HG02610 (cell line): ENCODE results near the gene CDC45.
A peak's percentile ranks its signal among the peaks of the same experiment; 100 is the strongest.

Source experiments
- ATAC-seq: cut with Tn5 transposase; IDR thresholded peaks from one replicate; pipeline ENCODE4 v1.9.1; 2021; ENCODE audit warnings: mild to moderate bottlenecking, moderate library complexity; ENCODE audit not compliant: unreplicated experiment

CDC45 gene

GRCh38 chr22:19447330-19448075 lies 32.2 kb upstream of the CDC45 start, which contains the start of gene C22orf39:
Gene C22orf39, minus strand, starts transcription at chr22:19447711. Its CDS starts 23 bp downstream, at chr22:19447688.
- peak; percentile 77 for ATAC-seq

GRCh38 chr22:19448076-19448607 lies 31.6 kb upstream of the CDC45 start:
- peak; percentile 36 for ATAC-seq

GRCh38 chr22:19448739-19449421 lies 30.8 kb upstream of the CDC45 start:
- ATAC-seq: peak; percentile 32

GRCh38 chr22:19449422-19449767 lies 30.3 kb upstream of the CDC45 start:
- no peak for ATAC-seq

- no peak for ATAC-seq
These were observed 29.2 kb upstream of the CDC45 start for GRCh38 chr22:19450363-19451175.

GRCh38 chr22:19451570-19451969 lies 28.1 kb upstream of the CDC45 start:
- no peak for ATAC-seq

- no peak for ATAC-seq
These were observed 26.0 kb upstream of the CDC45 start for GRCh38 chr22:19453718-19454117.

- no peak for ATAC-seq
These were observed 25.6 kb upstream of the CDC45 start for GRCh38 chr22:19454156-19454555.

- ATAC-seq: no peak
These were observed 24.7 kb upstream of the CDC45 start for GRCh38 chr22:19455033-19455432.

- ATAC-seq: no peak
These were observed 23.9 kb upstream of the CDC45 start for GRCh38 chr22:19455585-19456370.

GRCh38 chr22:19456541-19456940 lies 23.2 kb upstream of the CDC45 start:
- ATAC-seq: no peak

GRCh38 chr22:19457828-19458428 lies 21.8 kb upstream of the CDC45 start:
- ATAC-seq: no peak

GRCh38 chr22:19460036-19460435 lies 19.7 kb upstream of the CDC45 start:
- no peak for ATAC-seq

- ATAC-seq: no peak
These were observed 18.2 kb upstream of the CDC45 start for GRCh38 chr22:19461506-19461905.

- ATAC-seq: no peak
These were observed 16.7 kb upstream of the CDC45 start for GRCh38 chr22:19463008-19463407.

GRCh38 chr22:19463491-19464469 lies 15.9 kb upstream of the CDC45 start:
- no peak for ATAC-seq

- no peak for ATAC-seq
These were observed 15.2 kb upstream of the CDC45 start for GRCh38 chr22:19464546-19464945.

- no peak for ATAC-seq
These were observed 14.7 kb upstream of the CDC45 start for GRCh38 chr22:19464975-19465374.

- ATAC-seq: no peak
These were observed 13.5 kb upstream of the CDC45 start for GRCh38 chr22:19466126-19466716.
